Adrenal gland (tissue), 12 donors: ENCODE results near the gene CLMP. TPM values are rescaled to one million over a fixed set of nuclear protein-coding genes. Genes with fewer than 3 reads are reported as not detected.
"Not testable (repeated sequence)": the region's sequence is repeated elsewhere in the genome, so short reads cannot be mapped to it uniquely, and the experiment has no call there.

Source experiments
- DNase-seq, 7 donors: peaks; one replicate each; pipeline ENCODE4 v3.0.0-alpha.2; 2019 to 2020
- H3K27ac ChIP-seq, 5 donors: fragments of 200-600 bp; sonication (generic) in 4 of 5; 1 replicate in 3 of 5; 2 replicates in 2 of 5; pipeline versions ENCODE4 v1.5.1 to v1.8.0; 2016 to 2020; ENCODE audit warnings: mild to moderate bottlenecking in 1 of 5
- H3K27me3 ChIP-seq: fragments of 200-600 bp; 2 replicates; pipeline ENCODE4 v1.8.0; 2021
- H3K36me3 ChIP-seq, 2 donors: fragments of 200-600 bp; replicated peaks in 1 of 2; 1 replicate in 1 of 2; 2 replicates in 1 of 2; pipeline versions ENCODE4 v1.5.1 to v1.8.0; 2018 to 2022
- H3K4me1 ChIP-seq, 2 donors: fragments of 200-600 bp; replicated peaks in 1 of 2; 1 replicate in 1 of 2; 2 replicates in 1 of 2; pipeline versions ENCODE4 v1.5.1 to v1.8.0; 2018 to 2021
- H3K4me3 ChIP-seq, 4 donors: fragments of 200-600 bp; sonication (generic) in 3 of 4; one replicate each; pipeline ENCODE4 v1.5.1; 2016 to 2018
- H3K9me3 ChIP-seq, 3 donors: fragments of 200-600 bp; sonication (generic) in 1 of 3; replicated peaks in 1 of 3; 1 replicate in 2 of 3; 2 replicates in 1 of 3; pipeline versions ENCODE4 v1.5.1 to v1.8.0; 2016 to 2021
- POLR2A ChIP-seq, 2 donors: fragments of 450-650 bp; IDR thresholded peaks; one replicate each; pipeline ENCODE4 v1.6.1; 2017; ENCODE audit warnings: antibody characterized with exemption in 2 of 2, mild to moderate bottlenecking in 2 of 2, moderate library complexity in 1 of 2
- WGBS, 4 donors: extraction: QIAGEN DNeasy Blood & Tissue Kit in 2 of 4; methylation state at CpG; one replicate each; pipeline versions ENCODE4 v1.1.5 to v1.1.7; 2013 to 2017; 5-methylcytosine and 5-hydroxymethylcytosine counted together
- intact Hi-C, 2 donors: fragments of 100-400 bp; cut with DNase I; formaldehyde crosslinking; loops; one replicate each; pipeline versions ENCODE4 v1.14.1 to v1.15.0; 2022 to 2023
- polyA plus RNA-seq, 3 donors: library from polyadenylated mRNA; stranded (reverse); fragments of 200-250 nt in 2 of 3; fragments of 350-450 nt in 1 of 3; fragmentation: Illumina TruSeq in 1 of 3; extraction: RNeasy Lipid Tissue Mini Kit (QIAGEN cat#74804) in 1 of 3; gene quantifications; one replicate each; pipeline ENCODE4 v1.2.3, GENCODE V29; 2013 to 2014
- total RNA-seq, 9 donors: library from RNA; depleted of rRNA in 4 of 9; stranded (reverse); fragments of >200 nt in 4 of 9; fragments of 120-200 nt in 1 of 9; fragmentation: NEBNext Ultra II Directional in 1 of 9; extraction: Animal tissue kit (Norgen Biotek cat#: 25700) in 1 of 9; gene quantifications; one replicate each; pipeline versions ENCODE4 v1.1.0 to v1.2.4, GENCODE V29; 2013 to 2023
- TF ChIP-seq, protein P1 (sequence below), 6 experiments: fragments of 450-650 bp in 4 of 6; fragments of 200-600 bp in 2 of 6; sonication (generic) in 1 of 6; IDR thresholded peaks; 1 replicate in 5 of 6; 2 replicates in 1 of 6; pipeline versions ENCODE4 v1.5.1 to v1.8.0; 2016 to 2021; ENCODE audit warnings: antibody characterized with exemption in 6 of 6, mild to moderate bottlenecking in 2 of 6, moderate library complexity in 1 of 6
- donor health status: healthy with polysubstance abuse.
- donor health status: Bipolar disorder and iron deficiency.
- donor health status: DM: yes; HTN: yes; CAD: no.
- donor health status: DM: no; HTN: no; CAD: no.
- donor health status: DM: no; HTN: no; CAD: no.
- donor health status: DM: yes; HTN: yes; CAD: no.

CLMP gene
- total and polyA plus RNA-seq, 12 donors, result 3.8 to 36.6 (median 19.8) TPM

DNA sequence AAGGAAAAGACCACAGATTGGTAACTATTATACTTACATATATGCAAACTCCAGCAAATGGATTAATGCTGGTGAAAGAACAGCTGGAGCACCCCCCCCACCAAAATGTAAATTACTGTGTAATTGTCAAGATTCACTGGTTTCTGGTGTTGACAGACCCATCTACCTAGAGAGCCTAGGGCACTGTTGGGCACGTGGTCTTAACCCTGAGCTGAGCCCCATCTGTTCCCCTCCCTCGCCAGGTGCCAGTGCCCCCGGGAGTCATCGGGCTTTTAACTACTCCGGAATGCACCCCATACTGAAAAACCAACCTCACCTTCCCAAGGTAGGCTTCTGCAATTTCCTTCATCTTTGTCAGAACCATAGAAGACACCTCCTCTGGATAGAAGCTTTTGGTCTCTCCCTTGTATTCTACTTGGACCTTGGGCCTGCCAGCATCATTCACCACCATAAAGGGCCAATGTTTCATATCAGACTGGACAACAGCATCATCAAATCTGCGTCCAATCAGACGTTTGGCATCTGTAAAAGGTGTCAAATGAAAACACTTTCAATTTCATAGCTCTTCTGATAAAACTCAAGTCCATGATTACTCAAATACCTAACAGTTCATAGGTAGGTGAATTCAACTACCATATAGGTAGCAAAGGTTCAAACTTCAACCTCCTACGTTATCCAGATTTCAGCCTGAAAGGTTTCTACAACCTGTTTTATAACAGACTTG, 134.6 kb downstream of the CLMP start:
- DNase-seq, result peak in 1 of 7 donors; percentile 59
- Histone ChIP-seq H3K4me1 (peaks cover 17 to 78% of the 10 kb centered on the region in 2 donors), H3K27me3 (no peaks in the 10 kb centered on the region), H3K27ac (peak overlapping the region in 3 of 5 donors; percentile 11 to 100 (median 100)), H3K36me3 (peaks cover 0 to 58% of the 10 kb centered on the region in 2 donors), H3K4me3 (peak overlapping the region in 2 of 4 donors; percentile 88 to 93), H3K9me3 (no peaks in the 10 kb centered on the region)
- WGBS, 4 donors, result 3 to 8% (median 3%) methylated on average over 8 of the region's 8 CpGs
- TF ChIP-seq, protein P1, sequence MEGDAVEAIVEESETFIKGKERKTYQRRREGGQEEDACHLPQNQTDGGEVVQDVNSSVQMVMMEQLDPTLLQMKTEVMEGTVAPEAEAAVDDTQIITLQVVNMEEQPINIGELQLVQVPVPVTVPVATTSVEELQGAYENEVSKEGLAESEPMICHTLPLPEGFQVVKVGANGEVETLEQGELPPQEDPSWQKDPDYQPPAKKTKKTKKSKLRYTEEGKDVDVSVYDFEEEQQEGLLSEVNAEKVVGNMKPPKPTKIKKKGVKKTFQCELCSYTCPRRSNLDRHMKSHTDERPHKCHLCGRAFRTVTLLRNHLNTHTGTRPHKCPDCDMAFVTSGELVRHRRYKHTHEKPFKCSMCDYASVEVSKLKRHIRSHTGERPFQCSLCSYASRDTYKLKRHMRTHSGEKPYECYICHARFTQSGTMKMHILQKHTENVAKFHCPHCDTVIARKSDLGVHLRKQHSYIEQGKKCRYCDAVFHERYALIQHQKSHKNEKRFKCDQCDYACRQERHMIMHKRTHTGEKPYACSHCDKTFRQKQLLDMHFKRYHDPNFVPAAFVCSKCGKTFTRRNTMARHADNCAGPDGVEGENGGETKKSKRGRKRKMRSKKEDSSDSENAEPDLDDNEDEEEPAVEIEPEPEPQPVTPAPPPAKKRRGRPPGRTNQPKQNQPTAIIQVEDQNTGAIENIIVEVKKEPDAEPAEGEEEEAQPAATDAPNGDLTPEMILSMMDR (IDR thresholded peaks at IDR 0.05), result no peak
- TF ChIP-seq POLR2A (IDR thresholded peaks at IDR 0.05), result no peak
- intact Hi-C loops, result no loop called here

DNA sequence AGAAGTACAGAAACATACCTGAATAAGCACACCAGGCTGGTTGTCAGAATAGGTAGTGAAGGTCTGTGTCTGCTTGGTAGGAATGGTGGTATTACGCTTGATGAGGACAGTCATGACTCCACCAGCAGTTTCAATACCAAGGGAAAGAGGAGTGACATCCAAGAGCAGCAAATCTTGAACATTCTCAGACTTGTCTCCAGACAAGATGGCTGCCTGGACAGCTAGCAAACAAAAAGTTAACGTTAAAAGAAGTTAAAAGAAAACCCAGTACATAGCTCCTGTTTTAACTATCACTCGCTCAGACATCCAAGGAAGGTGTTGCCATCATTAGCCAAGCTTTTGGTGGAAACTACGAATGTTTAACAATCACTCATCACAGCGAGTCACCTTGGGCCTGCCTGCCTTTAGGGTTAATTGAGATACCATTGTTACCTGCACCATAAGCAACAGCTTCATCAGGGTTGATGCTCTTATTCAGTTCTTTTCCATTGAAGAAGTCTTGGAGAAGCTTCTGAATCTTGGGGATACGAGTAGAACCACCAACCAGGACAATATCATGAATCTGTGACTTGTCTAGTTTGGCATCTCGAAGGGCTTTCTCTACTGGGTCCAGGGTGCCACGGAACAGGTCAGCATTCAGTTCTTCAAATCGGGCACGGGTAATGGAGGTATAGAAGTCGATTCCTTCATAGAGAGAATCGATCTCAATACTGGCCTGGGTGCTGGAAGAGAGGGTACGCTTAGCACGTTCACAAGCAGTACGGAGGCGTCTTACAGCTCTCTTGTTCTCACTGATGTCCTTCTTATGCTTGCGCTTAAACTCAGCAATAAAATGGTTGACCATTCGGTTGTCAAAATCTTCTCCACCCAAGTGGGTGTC, 135.8 kb downstream of the CLMP start:
- peak in 1 of 7 donors; percentile 45 for DNase-seq
- WGBS, 4 donors, result 27 to 49% (median 35%) methylated on average over 10 to 18 of the region's 18 CpGs
- H3K4me3 ChIP-seq, result peak overlapping the region in 1 of 4 donors; percentile 88
- peaks cover 17 to 70% of the 10 kb centered on the region in 2 donors for H3K4me1 ChIP-seq
- H3K27ac ChIP-seq, result peak overlapping the region in 2 of 5 donors; percentile 11 to 23
- H3K27me3 ChIP-seq, intact Hi-C loops, H3K9me3 ChIP-seq: not testable (repeated sequence)
- peaks cover 0 to 66% of the 10 kb centered on the region in 2 donors for H3K36me3 ChIP-seq

DNA sequence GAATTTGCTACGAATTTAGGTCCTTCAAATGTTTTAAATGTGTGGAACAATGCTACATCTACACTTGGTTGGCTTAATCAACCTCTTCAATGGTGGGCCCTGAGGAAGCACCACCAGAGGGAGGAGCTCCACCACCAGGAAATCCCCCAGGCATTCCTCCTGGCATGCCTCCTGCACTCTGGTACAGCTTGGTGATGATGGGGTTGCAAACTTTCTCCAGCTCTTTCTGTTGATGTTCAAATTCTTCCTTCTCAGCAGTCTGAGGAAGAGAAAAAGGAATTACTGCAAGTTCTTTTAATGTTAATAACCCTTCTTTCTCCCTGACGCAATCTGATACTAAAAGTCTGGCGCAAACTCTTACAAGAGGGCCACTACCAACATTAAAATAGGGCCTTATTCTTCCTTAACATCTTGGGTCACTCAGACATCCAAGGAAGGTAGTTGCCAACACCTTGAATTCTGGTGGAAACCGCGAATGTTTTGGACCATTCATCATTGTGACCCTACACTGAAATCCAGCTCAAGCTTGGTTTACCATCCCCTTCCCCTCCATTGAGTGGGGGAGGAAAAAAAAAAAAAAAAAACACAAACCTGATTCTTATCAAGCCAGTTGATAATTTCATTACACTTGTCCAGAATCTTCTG, 137.3 kb downstream of the CLMP start:
- Histone ChIP-seq H3K27ac (peak overlapping the region in 1 of 5 donors; percentile 23), H3K36me3 (peaks cover 0 to 76% of the 10 kb centered on the region in 2 donors), H3K9me3 (no peaks in the 10 kb centered on the region), H3K4me1 (peaks cover 6 to 61% of the 10 kb centered on the region in 2 donors), H3K27me3 (no peaks in the 10 kb centered on the region), H3K4me3 (no peak overlapping the region)
- WGBS, 4 donors, result 35 to 57% (median 52%) methylated on average over 5 of the region's 5 CpGs
- DNase-seq, result peak in 1 of 7 donors; percentile 44
- intact Hi-C loops, result no loop called here
- TF ChIP-seq, protein P1 (IDR thresholded peaks at IDR 0.05), result no peak
- no peak for TF ChIP-seq POLR2A (IDR thresholded peaks at IDR 0.05)

DNA sequence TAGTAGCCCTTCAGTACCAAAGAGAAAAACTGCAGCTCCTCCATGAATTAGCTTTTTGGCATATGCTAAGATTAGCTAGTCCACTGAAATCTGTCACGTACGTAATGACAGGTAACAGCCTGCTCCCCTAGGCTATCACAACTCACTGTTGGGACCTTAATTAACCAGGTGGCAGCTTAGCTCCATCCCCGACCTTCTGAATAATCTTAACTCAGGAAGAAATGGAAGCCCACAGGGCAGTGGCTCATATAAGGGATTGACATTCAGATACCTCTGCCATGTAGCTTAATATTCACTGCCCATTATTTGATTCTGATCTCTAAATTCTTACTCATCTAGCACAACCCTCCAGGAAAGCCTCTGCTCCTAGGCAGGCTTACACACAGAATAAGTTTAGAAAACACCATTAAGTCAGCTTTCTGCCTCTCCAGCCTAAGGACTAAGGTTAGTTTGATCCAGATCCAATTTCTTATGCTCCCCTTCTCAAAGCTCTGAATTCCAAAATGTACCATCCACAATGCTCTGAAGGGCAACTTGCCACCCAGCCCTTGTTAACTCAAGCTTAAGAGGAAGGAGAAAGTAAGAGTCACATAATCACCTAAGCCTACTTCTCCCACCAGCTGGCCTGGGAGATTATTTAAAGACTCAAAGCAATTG, 138.1 kb downstream of the CLMP start:
- Histone ChIP-seq H3K27me3 (no peaks in the 10 kb centered on the region), H3K4me3 (no peak overlapping the region), H3K27ac (no peak overlapping the region), H3K4me1 (peaks cover 6 to 61% of the 10 kb centered on the region in 2 donors), H3K9me3 (no peaks in the 10 kb centered on the region), H3K36me3 (peaks cover 0 to 76% of the 10 kb centered on the region in 2 donors)
- 45 to 59% (median 52%) methylated on average over 3 of the region's 3 CpGs for WGBS, 4 donors
- DNase-seq, result peak in 1 of 7 donors; percentile 47
- intact Hi-C loops, result no loop called here
- no peak for TF ChIP-seq POLR2A (IDR thresholded peaks at IDR 0.05)
- TF ChIP-seq, protein P1 (IDR thresholded peaks at IDR 0.05), result no peak
